Fibroblast of mammary gland (primary cell): ENCODE data around the gene FBXL17.

Experiments used
- DNase-seq: peaks from one replicate; pipeline ENCODE4 v3.0.0-alpha.2; 2010; ENCODE audit warnings: low read depth
- H3K4me3 ChIP-seq: 2 replicates; pipeline ENCODE4 v1.5.1; 2011; ENCODE audit warnings: low read depth, mild to moderate bottlenecking, low read length, moderate library complexity; ENCODE audit not compliant: control insufficient read depth
- CTCF ChIP-seq: conservative IDR thresholded peaks from 2 replicates; pipeline ENCODE4 v1.5.1; 2011; ENCODE audit warnings: low read depth, low read length, inconsistent platforms; ENCODE audit not compliant: control insufficient read depth, insufficient read depth

The FBXL17 gene

GRCh38 chr5:108220834-108221233, 161.1 kb downstream of the FBXL17 start:
- DNase-seq: no peak
- no peak for TF ChIP-seq CTCF
- no peak overlapping the region for H3K4me3 ChIP-seq

- no peak for TF ChIP-seq CTCF
- no peak overlapping the region for H3K4me3 ChIP-seq
- DNase-seq: peak; percentile 63
Measured at GRCh38 chr5:108216890-108217289, 165.0 kb downstream of the FBXL17 start.

GRCh38 chr5:108214857-108215256, 167.0 kb downstream of the FBXL17 start:
- no peak overlapping the region for H3K4me3 ChIP-seq
- no peak for DNase-seq
- TF ChIP-seq CTCF: no peak

- DNase-seq: no peak
- no peak for TF ChIP-seq CTCF
- H3K4me3 ChIP-seq: no peak overlapping the region
Measured at GRCh38 chr5:108212775-108213346, 169.0 kb downstream of the FBXL17 start.

- no peak for DNase-seq
- H3K4me3 ChIP-seq: no peak overlapping the region
- no peak for TF ChIP-seq CTCF
Measured at GRCh38 chr5:108206707-108207106, 175.2 kb downstream of the FBXL17 start.

- no peak overlapping the region for H3K4me3 ChIP-seq
- DNase-seq: no peak
- no peak for TF ChIP-seq CTCF
Measured at GRCh38 chr5:108201721-108202120, 180.2 kb downstream of the FBXL17 start.

- no peak for TF ChIP-seq CTCF
- peak; percentile 7 for DNase-seq
- H3K4me3 ChIP-seq: no peak overlapping the region
Measured at GRCh38 chr5:108196276-108196675, 185.6 kb downstream of the FBXL17 start.
